ENCODE data around the gene TTN. TPM values are rescaled to one million over a fixed set of nuclear protein-coding genes. Genes with fewer than 3 reads are reported as not detected.

The TTN gene
- total and polyA plus RNA-seq, 2 of the 8 experiments (the other 6 are each of a cell fraction or from before 2014, with no cell fraction given): 0.30 to 9.7 TPM

DNA sequence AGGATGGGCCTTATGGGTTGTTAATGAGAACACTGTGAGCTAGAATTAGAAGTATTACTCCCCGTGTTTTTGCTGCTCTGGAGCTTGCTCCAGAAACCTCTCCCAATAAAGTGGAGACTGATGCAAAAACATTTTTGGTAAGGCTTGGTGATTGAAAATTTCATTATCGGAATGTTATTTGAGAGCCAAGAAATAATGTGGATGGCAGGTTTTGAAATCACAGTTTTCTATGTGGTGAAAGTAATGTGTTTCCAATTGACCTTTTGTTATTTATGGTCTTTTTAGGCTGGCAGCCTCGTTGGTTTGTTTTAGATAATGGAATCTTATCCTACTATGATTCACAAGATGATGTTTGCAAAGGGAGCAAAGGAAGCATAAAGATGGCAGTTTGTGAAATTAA lies 321.9 kb downstream of the TTN start:
- no peak overlapping the region for H4K91ac ChIP-seq (replicated peaks; ENCODE audit: insufficient read length, low read length)
- peaks cover 2% of the 10 kb centered on the region; the same call in 1 of the 2 replicates for H3K79me1 ChIP-seq (ENCODE audit: low read depth, low read length)
- H3K56ac ChIP-seq (replicated peaks; ENCODE audit: insufficient read length, low read depth, low read length): no peak overlapping the region
- no peak overlapping the region for H3K14ac ChIP-seq (ENCODE audit: insufficient read length)
- WGBS, 2 experiments (ENCODE audit: extremely low coverage in 1 of 2, insufficient coverage in 1 of 2, insufficient read length in 1 of 2, insufficient replicate concordance in 2 of 2, low coverage in 1 of 2, low lambda C conversion rate in 2 of 2, missing lambda C conversion rate in 1 of 2): 81% methylated on average over 3 of the region's 3 CpGs; no CpG with 5 or more reads in 1 of the 2 experiments
- H2BK15ac ChIP-seq (ENCODE audit: low read length): no peak overlapping the region
- H3K36me3 ChIP-seq (ENCODE audit: control insufficient read depth in 2 of 4, insufficient read depth in 4 of 4, low read length in 3 of 4): no peaks in the 10 kb centered on the region
- CTCF ChIA-PET (ENCODE audit: partially characterized antibody): no interaction called here
- no peak overlapping the region for H3K4me3 ChIP-seq (ENCODE audit: extremely low read depth in 1 of 4, insufficient read depth in 2 of 4, low read depth in 3 of 4, low read length in 4 of 4)
- no peak overlapping the region for H2AK5ac ChIP-seq (ENCODE audit: low read depth, low read length)
- FAIRE-seq: no peak
- no peak overlapping the region for H3K27ac ChIP-seq (ENCODE audit: low read depth, low read length)
- H3K23me2 ChIP-seq (ENCODE audit: low read depth, low read length): peaks cover 4% of the 10 kb centered on the region; the same call in 1 of the 2 replicates
- no peak overlapping the region for H3K9ac ChIP-seq (replicated peaks in 1 of 4; ENCODE audit: extremely low read depth in 1 of 4, low read depth in 3 of 4, low read length in 3 of 4)
- H2BK12ac ChIP-seq (ENCODE audit: low read depth, low read length): no peak overlapping the region
- H4K20me1 ChIP-seq (replicated peaks in 1 of 2; ENCODE audit: control insufficient read depth in 1 of 2, insufficient read depth in 2 of 2, low read length in 2 of 2): peaks cover 2 to 3% of the 10 kb centered on the region in 2 experiments
- DNase-seq (ENCODE audit: low read depth in 1 of 2, low spot score in 2 of 2): no peak
- POLR2A ChIA-PET (ENCODE audit: partially characterized antibody): no interaction called here
- no peak overlapping the region for H2BK5ac ChIP-seq (ENCODE audit: low read depth, low read length)
- H3K9me3 ChIP-seq (ENCODE audit: insufficient read depth in 2 of 2, low read depth in 1 of 2, low read length in 1 of 2): no peaks in the 10 kb centered on the region
- H3K18ac ChIP-seq (ENCODE audit: extremely low read depth, low read length): no peak overlapping the region
- peaks cover 0 to 33% of the 10 kb centered on the region in 2 experiments; a peak in 2 of 4 replicates for H3K79me2 ChIP-seq (ENCODE audit: control insufficient read depth in 1 of 2, insufficient read depth in 2 of 2, low read length in 2 of 2)
- H2BK120ac ChIP-seq (replicated peaks; ENCODE audit: low read depth, low read length): no peak overlapping the region
- no peak overlapping the region for H2BK20ac ChIP-seq (ENCODE audit: low read length)
- H3K4me1 ChIP-seq (replicated peaks in 1 of 4; ENCODE audit: control insufficient read depth in 3 of 4, insufficient read depth in 4 of 4, low read length in 3 of 4): peaks cover 0 to 10% (median 4%) of the 10 kb centered on the region in 4 experiments; a peak in 3 of 7 replicates
- H3K27me3 ChIP-seq (replicated peaks in 1 of 4; ENCODE audit: control insufficient read depth in 3 of 4, extremely low read depth in 1 of 4, insufficient read depth in 3 of 4, low read length in 3 of 4): no peaks in the 10 kb centered on the region
- H3K4me2 ChIP-seq (ENCODE audit: insufficient read depth in 1 of 2, low read depth in 2 of 2, low read length in 2 of 2): no peak overlapping the region
- H4K8ac ChIP-seq (ENCODE audit: extremely low read depth, insufficient read depth, low read length): no peak overlapping the region
- no peak overlapping the region for H4K5ac ChIP-seq (ENCODE audit: insufficient read length, low read depth, low read length)
- H2AFZ ChIP-seq (ENCODE audit: low read length): no peak overlapping the region
- no peak overlapping the region for H3K4ac ChIP-seq (replicated peaks; ENCODE audit: insufficient read length, low read depth, low read length)
- no peak overlapping the region for H3K23ac ChIP-seq (ENCODE audit: insufficient read length)
- TF ChIP-seq POU5F1 (IDR thresholded peaks at IDR 0.05; ENCODE audit: low read depth, low read length): no peak
- no peak for TF ChIP-seq SP2 (IDR thresholded peaks at IDR 0.05; ENCODE audit: low read length)
- TF ChIP-seq, protein P1, sequence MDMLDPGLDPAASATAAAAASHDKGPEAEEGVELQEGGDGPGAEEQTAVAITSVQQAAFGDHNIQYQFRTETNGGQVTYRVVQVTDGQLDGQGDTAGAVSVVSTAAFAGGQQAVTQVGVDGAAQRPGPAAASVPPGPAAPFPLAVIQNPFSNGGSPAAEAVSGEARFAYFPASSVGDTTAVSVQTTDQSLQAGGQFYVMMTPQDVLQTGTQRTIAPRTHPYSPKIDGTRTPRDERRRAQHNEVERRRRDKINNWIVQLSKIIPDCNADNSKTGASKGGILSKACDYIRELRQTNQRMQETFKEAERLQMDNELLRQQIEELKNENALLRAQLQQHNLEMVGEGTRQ (IDR thresholded peaks at IDR 0.05; ENCODE audit: low read length): no peak
- no peak for TF ChIP-seq GABPA (IDR thresholded peaks at IDR 0.05; ENCODE audit: borderline replicate concordance, insufficient read depth, low read length)
- no peak for TF ChIP-seq EP300 (IDR thresholded peaks at IDR 0.05; ENCODE audit: borderline replicate concordance in 1 of 2, low read depth in 2 of 2, low read length in 2 of 2)
- TF ChIP-seq NRF1 (IDR thresholded peaks at IDR 0.05; ENCODE audit: low read depth, low read length): no peak
- TF ChIP-seq CBX5 (IDR thresholded peaks at IDR 0.05; ENCODE audit: low read depth, low read length): no peak
- no peak for TF ChIP-seq CHD1 (IDR thresholded peaks at IDR 0.05; ENCODE audit: low read depth, low read length)
- no peak for TF ChIP-seq MAFK (IDR thresholded peaks at IDR 0.05; ENCODE audit: low read depth, low read length)
- TF ChIP-seq, protein P2, sequence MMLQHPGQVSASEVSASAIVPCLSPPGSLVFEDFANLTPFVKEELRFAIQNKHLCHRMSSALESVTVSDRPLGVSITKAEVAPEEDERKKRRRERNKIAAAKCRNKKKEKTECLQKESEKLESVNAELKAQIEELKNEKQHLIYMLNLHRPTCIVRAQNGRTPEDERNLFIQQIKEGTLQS (IDR thresholded peaks at IDR 0.05; ENCODE audit: insufficient read depth, low read depth, low read length): no peak
- TF ChIP-seq TAF1 (IDR thresholded peaks at IDR 0.05; ENCODE audit: low read depth, low read length): no peak
- no peak for TF ChIP-seq TCF12 (IDR thresholded peaks at IDR 0.05; ENCODE audit: low read depth, low read length)
- TF ChIP-seq KDM5A (IDR thresholded peaks at IDR 0.05; ENCODE audit: low read length): no peak

Data from H1 (cell line).